ENCODE results near the gene SIK2. TPM values are rescaled to one million over a fixed set of nuclear protein-coding genes. Genes with fewer than 3 reads are reported as not detected.

Gene SIK2
- total RNA-seq, 1 donor from 2014 or later, result 8.1 TPM

DNA sequence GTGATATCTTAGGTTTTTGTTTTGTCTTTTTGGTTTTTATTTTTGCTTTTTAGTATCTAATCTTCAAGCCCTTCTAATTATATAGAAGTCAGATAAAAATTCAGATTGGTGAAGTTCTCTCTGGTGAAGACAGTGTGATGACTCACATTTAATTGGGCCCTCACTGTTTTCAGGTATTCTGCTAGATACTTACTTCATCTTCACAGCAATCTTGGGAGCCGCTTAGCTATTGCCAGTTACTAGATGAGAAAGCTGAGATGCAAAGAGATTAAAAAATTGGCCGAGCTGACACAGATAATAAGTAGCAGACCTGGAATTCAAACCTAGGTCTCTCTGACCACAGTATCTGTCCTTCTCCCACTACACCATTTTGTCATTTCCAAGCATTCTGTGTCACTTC is 88.9 kb downstream of the SIK2 start:
- DNase-seq (ENCODE audit: low read depth), result no peak
- TF ChIP-seq, protein P1, sequence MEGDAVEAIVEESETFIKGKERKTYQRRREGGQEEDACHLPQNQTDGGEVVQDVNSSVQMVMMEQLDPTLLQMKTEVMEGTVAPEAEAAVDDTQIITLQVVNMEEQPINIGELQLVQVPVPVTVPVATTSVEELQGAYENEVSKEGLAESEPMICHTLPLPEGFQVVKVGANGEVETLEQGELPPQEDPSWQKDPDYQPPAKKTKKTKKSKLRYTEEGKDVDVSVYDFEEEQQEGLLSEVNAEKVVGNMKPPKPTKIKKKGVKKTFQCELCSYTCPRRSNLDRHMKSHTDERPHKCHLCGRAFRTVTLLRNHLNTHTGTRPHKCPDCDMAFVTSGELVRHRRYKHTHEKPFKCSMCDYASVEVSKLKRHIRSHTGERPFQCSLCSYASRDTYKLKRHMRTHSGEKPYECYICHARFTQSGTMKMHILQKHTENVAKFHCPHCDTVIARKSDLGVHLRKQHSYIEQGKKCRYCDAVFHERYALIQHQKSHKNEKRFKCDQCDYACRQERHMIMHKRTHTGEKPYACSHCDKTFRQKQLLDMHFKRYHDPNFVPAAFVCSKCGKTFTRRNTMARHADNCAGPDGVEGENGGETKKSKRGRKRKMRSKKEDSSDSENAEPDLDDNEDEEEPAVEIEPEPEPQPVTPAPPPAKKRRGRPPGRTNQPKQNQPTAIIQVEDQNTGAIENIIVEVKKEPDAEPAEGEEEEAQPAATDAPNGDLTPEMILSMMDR (conservative IDR thresholded peaks at IDR 0.05; ENCODE audit: low read depth, low read length), result no peak
- H3K4me3 ChIP-seq (ENCODE audit: low read depth, low read length), result no peak overlapping the region

- no peak for DNase-seq (ENCODE audit: low read depth)
- H3K4me3 ChIP-seq (ENCODE audit: low read depth, low read length), result no peak overlapping the region
- TF ChIP-seq, protein P1 (conservative IDR thresholded peaks at IDR 0.05; ENCODE audit: low read depth, low read length), result no peak
Measured at GRCh38 chr11:111691741-111692140, 89.5 kb downstream of the SIK2 start.

GRCh38 chr11:111693224-111693937 is 91.1 kb downstream of the SIK2 start:
- no peak for DNase-seq (ENCODE audit: low read depth)
- TF ChIP-seq, protein P1 (conservative IDR thresholded peaks at IDR 0.05; ENCODE audit: low read depth, low read length), result no peak
- H3K4me3 ChIP-seq (ENCODE audit: low read depth, low read length), result no peak overlapping the region

DNA sequence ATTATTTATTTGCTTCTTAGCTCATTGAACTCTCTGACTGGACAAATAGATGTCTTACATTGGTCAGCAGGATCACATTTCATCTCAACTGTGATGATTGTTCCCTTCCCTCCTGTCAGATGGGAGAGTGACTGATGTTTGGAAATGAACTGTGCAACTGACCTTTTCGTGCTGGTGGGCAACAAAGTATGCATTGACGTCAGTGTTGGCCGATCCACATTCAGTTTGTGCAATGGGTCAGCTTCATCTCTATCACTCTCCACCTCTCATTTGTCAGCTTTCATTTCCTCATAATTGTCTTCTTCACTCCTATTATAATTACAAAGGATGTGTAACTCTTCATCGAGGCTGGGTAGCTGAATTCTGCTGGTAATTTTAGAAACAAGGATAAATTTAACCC is 92.6 kb downstream of the SIK2 start:
- H3K4me3 ChIP-seq (ENCODE audit: low read depth, low read length), result no peak overlapping the region
- DNase-seq (ENCODE audit: low read depth), result peak; percentile 72
- TF ChIP-seq, protein P1 (conservative IDR thresholded peaks at IDR 0.05; ENCODE audit: low read depth, low read length), result no peak

- no peak for DNase-seq (ENCODE audit: low read depth)
- no peak overlapping the region for H3K4me3 ChIP-seq (ENCODE audit: low read depth, low read length)
- TF ChIP-seq, protein P1 (conservative IDR thresholded peaks at IDR 0.05; ENCODE audit: low read depth, low read length), result no peak
Measured at GRCh38 chr11:111696556-111696955, 94.3 kb downstream of the SIK2 start.

DNA sequence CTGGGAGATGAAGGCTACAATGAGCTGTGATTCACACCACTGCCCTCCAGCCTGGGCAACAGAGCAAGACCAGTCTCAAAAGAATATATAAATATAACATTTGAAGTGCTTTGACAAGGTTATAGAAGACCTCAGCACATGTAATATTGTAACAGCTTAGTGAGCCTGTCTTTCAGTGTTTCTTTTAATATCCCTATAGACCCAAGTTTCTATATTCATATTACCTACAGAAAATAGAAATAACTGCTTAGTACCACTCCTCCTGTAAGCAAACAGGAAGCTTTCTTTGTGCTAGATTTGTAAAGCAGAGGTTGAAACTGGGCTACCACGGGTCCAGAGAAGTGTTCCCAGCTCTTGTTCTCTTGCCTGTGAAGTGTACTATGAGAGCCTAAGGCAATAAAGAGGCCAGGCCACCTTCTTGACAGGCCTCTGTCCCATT is 95.7 kb downstream of the SIK2 start:
- no peak overlapping the region for H3K4me3 ChIP-seq (ENCODE audit: low read depth, low read length)
- TF ChIP-seq, protein P1 (conservative IDR thresholded peaks at IDR 0.05; ENCODE audit: low read depth, low read length), result no peak
- no peak for DNase-seq (ENCODE audit: low read depth)
